Limb (tissue), 2 donors: ENCODE measurements around the gene HDAC1.
A peak's percentile ranks its signal among the peaks of the same experiment; 100 is the strongest.
"Not testable (repeated sequence)": the region's sequence is repeated elsewhere in the genome, so short reads cannot be mapped to it uniquely, and the experiment has no call there.

Experiments used
- DNase-seq, 2 donors: peaks; one replicate each; pipeline ENCODE4 v3.0.0-alpha.2; 2016; ENCODE audit errors: extremely low spot score in 2 of 2

HDAC1 gene

GRCh38 chr1:32345289-32345827 is 53.5 kb downstream of the HDAC1 start:
- no peak for DNase-seq

DNA sequence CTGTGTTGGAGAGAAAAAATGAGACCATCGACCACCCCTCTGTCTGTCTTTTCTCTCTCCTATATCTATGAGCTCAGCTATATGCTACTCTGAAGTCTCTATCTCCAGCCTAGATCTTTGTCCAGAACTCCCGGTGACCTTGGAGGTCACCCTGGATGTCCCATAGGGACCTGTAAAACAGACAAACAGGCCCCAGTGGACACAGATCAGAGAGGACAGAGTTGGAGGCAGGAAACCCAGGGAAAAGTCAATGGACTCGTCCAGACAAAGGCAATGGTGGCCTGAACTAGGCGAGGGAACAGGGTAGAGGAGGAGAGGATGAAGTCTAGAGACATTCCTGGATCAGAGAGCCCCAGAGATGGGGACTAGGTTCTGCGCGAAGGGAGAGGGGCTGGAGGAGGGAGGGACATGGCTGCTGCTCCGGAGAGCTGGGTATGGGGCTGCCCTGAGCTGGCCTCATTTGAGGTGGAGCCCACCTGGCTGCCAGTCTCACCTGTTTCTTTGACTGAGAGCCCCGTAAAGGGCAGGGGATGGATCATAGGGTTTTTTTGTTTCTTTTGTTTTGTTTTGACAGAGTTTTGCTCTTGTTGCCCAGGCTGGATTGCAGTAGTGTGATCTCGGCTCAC is 54.8 kb downstream of the HDAC1 start:
- DNase-seq = no peak

DNA sequence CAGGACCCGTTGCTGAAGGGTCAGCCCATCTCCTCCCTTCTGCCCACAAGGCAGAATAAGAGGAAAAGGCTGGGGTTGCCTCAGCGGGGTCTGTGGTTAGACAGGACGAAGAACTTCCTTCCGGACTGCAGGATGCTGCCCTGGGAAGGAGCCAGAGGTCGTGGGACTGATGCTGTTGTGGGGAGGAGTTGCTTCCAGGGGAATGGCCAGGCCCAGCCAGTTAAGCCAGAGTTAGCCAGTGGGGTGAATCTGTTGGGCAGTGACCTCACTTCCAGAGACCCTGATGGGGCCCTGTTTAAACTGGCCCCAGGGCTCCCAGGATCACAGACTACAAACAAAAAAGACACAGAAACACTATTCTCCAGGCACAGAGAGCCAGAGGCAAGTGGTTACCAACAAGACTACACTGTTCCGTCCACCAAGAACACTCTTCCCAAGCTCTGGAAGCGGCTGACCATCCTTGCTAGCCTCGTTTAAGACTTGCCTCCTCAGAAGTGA is 57.4 kb downstream of the HDAC1 start:
- DNase-seq = no peak

DNA sequence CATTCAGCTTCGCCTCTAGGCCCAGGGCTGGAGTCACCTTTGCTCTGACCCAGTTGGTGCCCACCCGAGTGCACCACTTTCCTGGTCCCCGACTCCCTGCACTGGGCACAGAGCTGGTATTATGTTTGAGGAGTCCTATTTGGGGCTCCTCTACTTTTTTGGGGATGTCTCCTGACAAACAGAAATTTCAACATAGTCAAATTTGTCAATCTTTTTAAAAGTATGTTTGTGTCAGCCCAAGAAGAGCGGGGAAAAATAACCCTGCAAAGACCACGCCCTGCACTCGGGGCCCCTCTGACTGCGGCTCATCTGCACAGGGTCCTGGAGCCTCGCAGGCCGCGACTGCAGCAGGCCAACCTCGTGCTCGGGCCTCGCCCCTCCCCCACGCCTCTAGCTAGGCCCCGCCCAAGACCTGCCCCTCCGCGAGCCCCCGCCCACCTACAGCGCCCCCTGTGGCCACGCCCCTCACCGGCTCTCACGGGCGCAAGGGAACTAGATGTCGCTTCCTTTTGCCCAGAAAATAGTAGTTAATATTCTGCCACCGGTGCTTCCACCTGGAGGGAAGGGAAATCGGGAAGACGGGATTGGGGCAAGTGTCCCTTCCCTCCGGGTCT is 59.0 kb downstream of the HDAC1 start:
- no peak for DNase-seq

DNA sequence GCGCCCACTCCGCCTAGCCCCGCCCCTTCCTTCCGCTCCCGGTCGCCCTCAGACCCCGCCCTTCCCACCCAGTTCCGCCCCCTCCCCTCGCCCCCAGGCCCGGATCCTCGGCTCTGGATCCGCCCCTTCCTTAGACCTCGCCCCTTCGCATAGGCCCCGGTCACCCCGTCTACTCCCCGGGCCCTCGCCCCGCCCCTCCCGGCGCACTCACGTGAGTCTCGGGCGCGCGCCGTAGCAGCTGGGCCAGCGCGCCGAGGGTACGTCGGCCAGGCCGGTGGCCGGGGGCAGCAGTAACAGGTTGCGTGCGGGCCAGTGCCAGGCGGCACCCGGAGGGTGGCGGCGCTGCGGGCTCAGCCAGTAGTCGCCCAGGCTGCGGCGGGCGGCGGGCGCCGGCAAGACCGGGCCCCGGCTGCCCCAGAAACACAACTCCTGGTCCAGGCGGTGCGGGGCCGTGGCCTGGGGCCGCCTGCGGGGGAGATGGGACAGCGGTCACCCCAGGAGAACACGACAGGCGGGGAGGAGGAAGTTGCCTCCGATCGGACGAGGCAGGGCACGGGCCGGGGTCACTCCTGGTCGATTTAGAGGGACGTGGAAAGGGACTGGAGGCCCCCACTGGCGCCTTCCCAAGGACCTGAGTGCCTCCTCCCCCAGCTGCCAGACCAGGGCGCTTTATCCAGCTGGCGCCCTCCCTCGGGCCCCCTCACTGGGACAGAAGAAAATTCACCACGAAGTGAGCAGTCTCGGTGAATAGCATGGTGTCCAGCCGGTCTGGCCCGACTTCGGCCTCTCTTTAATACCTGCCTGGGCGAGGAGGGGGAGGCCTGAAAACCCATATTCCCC is 59.7 kb downstream of the HDAC1 start:
- peak; percentile 95 to 98 for DNase-seq

GRCh38 chr1:32352239-32352745 is 60.4 kb downstream of the HDAC1 start:
- DNase-seq = no peak

- no peak for DNase-seq
Observed at GRCh38 chr1:32352831-32353383, 61.0 kb downstream of the HDAC1 start.

- DNase-seq = no peak
Observed at GRCh38 chr1:32353431-32353830, 61.5 kb downstream of the HDAC1 start.

DNA sequence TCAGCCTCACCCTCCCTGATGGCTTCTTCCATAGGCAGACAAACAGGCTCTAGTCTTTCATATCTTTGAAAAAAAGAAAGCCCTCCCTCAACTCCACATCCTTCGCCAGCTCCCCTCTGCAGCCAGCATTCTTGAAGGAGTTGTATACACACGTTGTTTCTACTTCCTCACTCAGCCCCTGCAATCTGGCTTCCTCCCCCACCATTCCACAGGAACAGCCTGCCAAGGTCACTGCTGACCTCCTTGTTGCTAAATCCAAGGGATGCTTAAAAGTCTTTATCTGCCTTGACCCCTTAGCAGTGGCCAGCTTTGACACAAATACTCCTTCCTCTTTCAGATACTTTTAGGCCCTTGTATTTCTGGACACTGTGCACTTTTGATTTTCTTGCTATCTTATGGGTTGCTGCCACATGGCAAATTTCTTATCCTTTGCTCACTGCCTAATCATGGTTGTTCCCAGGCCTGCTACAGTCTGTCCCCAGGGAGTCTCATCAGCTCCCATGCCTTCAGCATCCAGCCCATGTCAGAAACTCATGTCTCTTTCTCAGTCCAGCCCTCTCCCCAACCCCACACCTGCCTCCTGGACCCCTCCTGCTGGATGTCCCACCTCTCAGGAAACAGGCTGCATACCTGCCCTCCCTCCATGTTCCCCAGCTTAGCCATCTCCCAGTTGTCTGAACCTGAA is 62.1 kb downstream of the HDAC1 start:
- no peak for DNase-seq

GRCh38 chr1:32355778-32356177 is 63.9 kb downstream of the HDAC1 start:
- not testable (repeated sequence) for DNase-seq

GRCh38 chr1:32356478-32356877 is 64.6 kb downstream of the HDAC1 start:
- no peak for DNase-seq

GRCh38 chr1:32357614-32358013 is 65.7 kb downstream of the HDAC1 start:
- no peak for DNase-seq

GRCh38 chr1:32358435-32358834 is 66.6 kb downstream of the HDAC1 start:
- no peak for DNase-seq

DNA sequence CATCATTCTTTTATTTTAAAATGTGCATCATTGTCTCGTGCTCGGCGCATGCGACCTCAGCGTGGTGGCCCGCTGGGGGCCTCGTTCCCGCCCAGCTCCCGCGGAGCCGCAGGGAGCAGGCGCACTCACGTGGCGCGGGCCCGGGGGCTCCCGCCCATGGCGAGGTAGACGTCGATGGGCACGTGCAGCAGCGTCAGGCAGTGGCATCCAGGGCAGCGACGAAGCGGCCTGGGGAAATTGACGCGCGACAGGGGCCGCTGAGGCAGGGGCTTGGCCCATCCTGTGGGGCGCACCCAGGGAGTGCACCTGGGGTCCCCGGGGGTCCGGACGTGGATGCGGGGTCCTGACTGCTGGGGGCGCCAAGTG is 69.4 kb downstream of the HDAC1 start:
- DNase-seq = peak in 1 of 2 donors; percentile 55

DNA sequence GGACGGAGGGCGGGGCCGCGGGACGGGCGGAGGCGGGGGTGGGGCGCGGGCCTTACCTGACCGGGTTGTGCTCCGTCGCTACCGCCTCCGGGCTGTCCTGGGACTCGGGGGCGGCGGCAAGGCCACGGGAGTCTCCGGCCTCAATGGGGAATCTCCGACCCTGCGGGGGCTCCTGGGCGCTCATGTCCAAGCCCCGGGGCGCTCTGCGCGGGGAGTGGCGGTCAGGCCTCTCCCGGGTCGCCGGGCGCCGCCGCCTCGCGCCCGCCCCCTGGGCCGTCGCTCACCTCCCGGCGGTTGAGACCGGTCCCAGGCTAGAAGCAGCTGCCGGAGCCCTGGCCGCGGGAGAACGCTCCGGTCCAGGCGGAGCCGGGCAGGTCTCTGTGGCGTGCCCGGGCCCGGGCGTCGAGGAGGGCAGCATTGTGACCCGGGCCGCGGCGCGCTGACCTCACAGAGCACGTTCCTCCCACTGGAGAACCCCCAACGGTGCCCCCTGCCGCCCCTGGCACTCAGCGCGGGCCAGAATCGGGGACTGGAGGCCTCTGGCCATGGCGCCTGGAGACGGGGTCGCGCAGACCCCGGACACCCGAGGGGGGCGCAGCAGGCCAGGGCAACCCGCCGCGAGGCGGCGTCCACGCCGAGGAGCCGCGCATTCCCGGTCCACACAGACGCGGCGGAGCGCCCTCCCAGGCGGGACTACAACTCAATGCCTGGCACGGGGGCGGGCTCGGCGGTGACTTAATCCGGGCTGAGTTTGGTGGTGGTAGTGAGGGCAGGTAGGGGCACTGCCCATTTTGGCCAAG is 70.0 kb downstream of the HDAC1 start:
- DNase-seq = peak; percentile 31 to 76

DNA sequence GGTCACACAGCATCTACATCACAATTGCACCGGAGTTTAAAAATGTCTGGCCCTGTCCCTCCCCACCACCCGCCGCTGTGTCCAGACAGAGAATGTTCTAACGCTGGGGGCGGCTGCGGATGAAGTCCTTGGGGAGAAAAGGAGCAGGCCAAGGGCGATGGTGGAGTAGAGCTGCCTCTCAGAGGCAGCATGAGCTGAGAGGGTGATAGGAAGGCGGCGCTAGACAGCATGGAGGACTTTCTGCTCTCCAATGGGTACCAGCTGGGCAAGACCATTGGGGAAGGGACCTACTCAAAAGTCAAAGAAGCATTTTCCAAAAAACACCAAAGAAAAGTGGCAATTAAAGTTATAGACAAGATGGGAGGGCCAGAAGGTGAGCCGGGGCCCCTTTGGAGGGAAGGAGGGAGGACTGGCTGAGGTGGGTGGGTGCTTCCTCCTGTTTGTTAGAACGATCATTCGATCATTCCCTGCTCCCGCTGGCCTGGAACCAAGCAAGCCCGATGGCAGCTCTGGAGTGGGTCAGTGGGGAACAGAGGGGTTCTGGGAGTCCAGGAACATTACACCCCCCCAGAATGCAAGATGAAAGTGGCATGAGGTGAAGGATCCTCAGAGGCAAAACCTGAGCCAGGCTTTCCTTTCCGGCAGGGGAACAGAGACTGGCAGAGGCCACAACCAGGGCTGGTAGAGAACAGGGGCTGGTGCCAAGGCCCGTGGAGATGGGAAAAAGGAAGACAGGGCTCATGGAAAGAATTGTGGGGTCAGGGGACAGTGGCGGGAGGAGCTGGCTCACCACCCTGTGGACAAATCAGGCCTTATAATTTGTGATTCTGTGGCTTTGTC is 70.8 kb downstream of the HDAC1 start, which contains the start of the genes FAM229A and TSSK3:
Gene FAM229A (minus strand): TSS at position 12 of the 840 bp plus-strand sequence. CDS start 394 bp downstream, outside the sequence.
Gene TSSK3 (plus strand): TSS at position 66 of the 840 bp plus-strand sequence. CDS start 163 bp downstream, at position 229.
- no peak for DNase-seq

- DNase-seq = no peak
Observed at GRCh38 chr1:32363713-32364112, 71.8 kb downstream of the HDAC1 start.

DNA sequence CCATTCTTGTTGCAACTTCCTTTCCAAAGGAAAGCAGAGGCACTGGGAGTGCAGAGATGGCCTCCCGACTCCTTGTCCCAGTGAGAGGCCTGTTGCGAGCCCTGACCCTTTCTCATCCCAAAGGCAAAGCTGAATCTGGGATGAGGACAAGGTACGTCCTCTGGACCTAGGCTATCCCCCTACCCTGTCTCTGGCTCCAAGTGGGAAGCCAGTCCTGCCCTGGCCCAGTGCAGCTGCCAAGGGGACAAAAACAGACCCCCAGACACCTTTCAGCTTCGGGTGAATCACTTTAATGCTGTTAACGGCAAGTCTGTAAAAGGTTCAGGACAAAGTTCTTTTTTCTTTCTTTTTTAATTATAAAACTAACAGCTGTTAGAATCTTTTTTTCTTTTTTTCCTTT is 73.0 kb downstream of the HDAC1 start:
- no peak for DNase-seq

DNA sequence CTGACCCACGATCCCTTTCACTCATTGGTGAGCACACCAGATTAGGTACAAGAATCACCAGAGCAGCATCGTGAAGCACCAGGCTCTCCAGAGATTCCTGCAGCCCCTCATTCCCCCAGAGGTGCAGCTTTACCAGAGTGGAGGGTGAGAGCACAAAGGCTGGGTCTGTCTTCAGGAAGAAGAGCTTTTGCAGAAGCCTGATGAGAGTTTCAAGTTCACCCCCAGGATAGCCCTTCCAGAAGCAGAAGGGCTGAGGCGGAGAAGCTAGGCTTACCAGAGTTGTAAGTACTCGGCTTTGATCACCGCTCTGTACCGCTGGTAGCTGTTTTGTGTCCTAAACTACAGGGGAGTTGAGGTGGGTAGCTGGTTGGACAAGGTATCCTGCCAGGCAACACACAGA is 73.6 kb downstream of the HDAC1 start:
- DNase-seq = no peak
